IMR-90 (cell line): Measurements from ENCODE around the gene FRMD4B. TPM values are rescaled to one million over a fixed set of nuclear protein-coding genes. Genes with fewer than 3 reads are reported as not detected.

ENCODE experiments used
- ATAC-seq: fragments of 200-7000 bp; cut with Tn5 transposase; 2 replicates; pipeline ENCODE4 v1.9.1; 2020; ENCODE audit warnings: low read depth, mild to moderate bottlenecking, moderate library complexity
- BruUV-seq: library from RNA; stranded (reverse); fragments of 400-500 nt; replicated peaks from 2 replicates; lab custom pipeline; 2021; lab: Mats Ljungman, UMichigan
- CTCF ChIA-PET: fragments of 300-600 bp; formaldehyde crosslinking; extraction: SDS; loops from one replicate; lab custom pipeline; 2021; ENCODE audit warnings: antibody characterized with exemption; lab: Yijun Ruan, JAX
- POLR2A ChIA-PET: fragments of 300-600 bp; sonication (Branson Sonifier 250); formaldehyde crosslinking; loops from one replicate; lab custom pipeline; 2022; ENCODE audit warnings: antibody characterized with exemption; ENCODE audit not compliant: unreplicated experiment; lab: Charles Lee
- DNase-seq: peaks from one replicate; pipeline ENCODE4 v3.0.0; 2013
- H2AFZ ChIP-seq: replicated peaks from 2 replicates; pipeline ENCODE3; 2013; ENCODE audit warnings: low read length, mild to moderate bottlenecking; ENCODE audit not compliant: poor library complexity
- H2AK5ac ChIP-seq: 2 replicates; pipeline ENCODE4 v1.6.1; 2013; ENCODE audit warnings: low read depth, low read length, inconsistent platforms
- H2AK9ac ChIP-seq: replicated peaks from 2 replicates; pipeline ENCODE3; 2013; ENCODE audit warnings: mild to moderate bottlenecking, low read depth, low read length, moderate library complexity; ENCODE audit not compliant: poor library complexity
- H2BK120ac ChIP-seq: 2 replicates; pipeline ENCODE4 v1.6.1; 2013; ENCODE audit warnings: low read depth, low read length, inconsistent platforms
- H2BK15ac ChIP-seq: 3 replicates; pipeline ENCODE4 v1.6.1; 2013; ENCODE audit warnings: low read depth, low read length, inconsistent platforms
- H2BK20ac ChIP-seq: 2 replicates; pipeline ENCODE4 v1.6.1; 2013; ENCODE audit warnings: low read depth, mild to moderate bottlenecking, inconsistent platforms, low read length, moderate library complexity
- H2BK5ac ChIP-seq: 2 replicates; pipeline ENCODE4 v1.6.1; 2013; ENCODE audit warnings: mild to moderate bottlenecking, low read depth, low read length, inconsistent platforms; ENCODE audit not compliant: poor library complexity, severe bottlenecking
- H3K14ac ChIP-seq: replicated peaks from 2 replicates; pipeline ENCODE4 v1.6.1; 2013; ENCODE audit warnings: low read depth, low read length, inconsistent platforms
- H3K18ac ChIP-seq: 2 replicates; pipeline ENCODE4 v1.6.1; 2013; ENCODE audit warnings: low read depth, low read length, control low read depth
- H3K23ac ChIP-seq: 2 replicates; pipeline ENCODE4 v1.6.1; 2013; ENCODE audit warnings: low read depth, low read length, inconsistent platforms
- H3K27ac ChIP-seq: 2 replicates; pipeline ENCODE4 v1.5.1; 2013; ENCODE audit warnings: mild to moderate bottlenecking, control low read depth, low read length; ENCODE audit not compliant: insufficient read depth
- H3K27me3 ChIP-seq: 2 replicates; pipeline ENCODE4 v1.6.1; 2013; ENCODE audit warnings: low read length; ENCODE audit not compliant: control insufficient read depth, insufficient read depth
- H3K36me3 ChIP-seq: 2 replicates; pipeline ENCODE4 v1.6.1; 2013; ENCODE audit warnings: low read length, mixed read lengths; ENCODE audit not compliant: control insufficient read depth, insufficient read depth
- H3K4ac ChIP-seq: 2 replicates; pipeline ENCODE4 v1.6.1; 2013; ENCODE audit warnings: low read depth, low read length, inconsistent platforms
- H3K4me1 ChIP-seq: 2 replicates; pipeline ENCODE4 v1.6.1; 2013; ENCODE audit warnings: low read length, mixed read lengths; ENCODE audit not compliant: control insufficient read depth, insufficient read depth
- H3K4me2 ChIP-seq: 2 replicates; pipeline ENCODE4 v1.6.1; 2013; ENCODE audit warnings: low read depth, mild to moderate bottlenecking, control low read depth, low read length, moderate library complexity
- H3K4me3 ChIP-seq: 2 replicates; pipeline ENCODE4 v1.5.1; 2013; ENCODE audit warnings: low read depth, mild to moderate bottlenecking, control low read depth, low read length, moderate library complexity; ENCODE audit not compliant: insufficient read depth
- H3K56ac ChIP-seq: 2 replicates; pipeline ENCODE4 v1.6.1; 2013; ENCODE audit warnings: low read length, inconsistent platforms; ENCODE audit not compliant: insufficient read depth; ENCODE audit errors: extremely low read depth
- H3K79me1 ChIP-seq, 2 experiments: 2 replicates each; pipeline ENCODE4 v1.6.1; 2013; ENCODE audit warnings: low read length in 2 of 2, inconsistent platforms in 1 of 2, low read depth in 1 of 2
- H3K9ac ChIP-seq: 2 replicates; pipeline ENCODE4 v1.6.1; 2013; ENCODE audit warnings: low read depth, low read length, control low read depth
- H3K9me1 ChIP-seq: 2 replicates; pipeline ENCODE4 v1.6.1; 2013; ENCODE audit warnings: low read length, inconsistent platforms; ENCODE audit not compliant: insufficient read depth
- H3K9me3 ChIP-seq: 2 replicates; pipeline ENCODE4 v1.6.1; 2013; ENCODE audit warnings: low read length; ENCODE audit not compliant: control insufficient read depth, insufficient read depth
- H4K20me1 ChIP-seq: 2 replicates; pipeline ENCODE4 v1.6.1; 2013; ENCODE audit warnings: low read length, inconsistent platforms; ENCODE audit not compliant: insufficient read depth
- H4K5ac ChIP-seq: 2 replicates; pipeline ENCODE4 v1.6.1; 2013; ENCODE audit warnings: mild to moderate bottlenecking, low read depth, low read length, control low read depth
- H4K8ac ChIP-seq, 2 experiments: 2 replicates each; pipeline ENCODE4 v1.6.1; 2013; ENCODE audit warnings: low read depth in 2 of 2, low read length in 2 of 2, control low read depth in 1 of 2, inconsistent platforms in 1 of 2
- H4K91ac ChIP-seq: 2 replicates; pipeline ENCODE4 v1.6.1; 2013; ENCODE audit warnings: low read depth, low read length, inconsistent platforms; ENCODE audit not compliant: insufficient read depth
- BHLHE40 ChIP-seq: fragments of 150-350 bp; IDR thresholded peaks from 2 replicates; pipeline ENCODE4 v1.6.1; 2016; ENCODE audit warnings: mild to moderate bottlenecking, low read depth, low read length
- CEBPB ChIP-seq: IDR thresholded peaks from 2 replicates; pipeline ENCODE4 v1.6.1; 2012; ENCODE audit warnings: low read depth, low read length, improper control_type of control experiment
- CHD1 ChIP-seq: IDR thresholded peaks from 2 replicates; pipeline ENCODE4 v1.6.1; 2012; ENCODE audit warnings: low read depth, low read length, improper control_type of control experiment
- FOS ChIP-seq: fragments of 150-350 bp; IDR thresholded peaks from 2 replicates; pipeline ENCODE4 v1.6.1; 2016; ENCODE audit warnings: low read depth, low read length
- MAFK ChIP-seq: IDR thresholded peaks from 2 replicates; pipeline ENCODE4 v1.6.1; 2012; ENCODE audit warnings: low read depth, low read length, improper control_type of control experiment
- MAZ ChIP-seq: IDR thresholded peaks from 2 replicates; pipeline ENCODE4 v1.6.1; 2012; ENCODE audit warnings: low read depth, mild to moderate bottlenecking, low read length, improper control_type of control experiment, moderate library complexity, borderline replicate concordance
- MXI1 ChIP-seq: IDR thresholded peaks from 2 replicates; pipeline ENCODE4 v1.6.1; 2012; ENCODE audit warnings: low read depth, mild to moderate bottlenecking, low read length, moderate library complexity, borderline replicate concordance
- NFE2L2 ChIP-seq: fragments of 150-350 bp; IDR thresholded peaks from 2 replicates; pipeline ENCODE4 v1.6.1; 2016; ENCODE audit warnings: low read depth, mild to moderate bottlenecking, low read length
- POLR2A ChIP-seq: IDR thresholded peaks from 2 replicates; pipeline ENCODE4 v1.6.1; 2012; ENCODE audit warnings: mild to moderate bottlenecking, low read depth, low read length
- RAD21 ChIP-seq: IDR thresholded peaks from 2 replicates; pipeline ENCODE4 v1.6.1; 2012; ENCODE audit warnings: low read length, improper control_type of control experiment
- RCOR1 ChIP-seq: IDR thresholded peaks from 2 replicates; pipeline ENCODE4 v1.6.1; 2012; ENCODE audit warnings: mild to moderate bottlenecking, low read length, improper control_type of control experiment; ENCODE audit not compliant: insufficient replicate concordance
- RFX5 ChIP-seq: IDR thresholded peaks from 2 replicates; pipeline ENCODE4 v1.8.0; 2012; ENCODE audit warnings: low read depth, mild to moderate bottlenecking, low read length, moderate library complexity
- SMC3 ChIP-seq: fragments of 150-350 bp; IDR thresholded peaks from 2 replicates; pipeline ENCODE4 v1.6.1; 2016; ENCODE audit warnings: low read depth, mild to moderate bottlenecking, antibody characterized with exemption, low read length, moderate library complexity
- WGBS, 2 experiments: methylation state at CpG; one replicate each; pipeline versions ENCODE4 v1.1.5 to v1.1.7; 2013; ENCODE audit warnings: missing lambda C conversion rate in 2 of 2; ENCODE audit not compliant: insufficient read length in 1 of 2; ENCODE audit errors: extremely low coverage in 2 of 2; 5-methylcytosine and 5-hydroxymethylcytosine counted together
- dilution Hi-C: fragments of 300-500 bp; cut with HindIII; formaldehyde crosslinking; loops from one replicate; pipeline ENCODE4 v1.14.3; 2018; ENCODE audit warnings: low sequenced_read_pairs; ENCODE audit not compliant: unreplicated experiment
- in situ Hi-C: fragments of 300-500 bp; cut with MboI; formaldehyde crosslinking; loops from 3 replicates; pipeline ENCODE4 v1.14.3; 2019; ENCODE audit warnings: low sequenced_read_pairs, inconsistent platforms, mixed read lengths
- intact Hi-C: fragments of 100-400 bp; cut with micrococcal nuclease; formaldehyde crosslinking; loops from 2 replicates; pipeline ENCODE4 v1.10.0; 2022
- polyA plus RNA-seq, 3 experiments: library from polyadenylated mRNA; depleted of rRNA; stranded (reverse); fragments of >200 nt; gene quantifications; 2 replicates each; pipeline ENCODE4 v1.2.3, GENCODE V29; 2012; ENCODE audit warnings: low replicate concordance in 1 of 3
- total RNA-seq: library from RNA; depleted of rRNA; stranded (reverse); fragments of >200 nt; gene quantifications from 2 replicates; pipeline ENCODE4 v1.2.3, GENCODE V29; 2012
- TF ChIP-seq, protein P1 (sequence below): fragments of 150-350 bp; IDR thresholded peaks from 2 replicates; pipeline ENCODE4 v1.6.1; 2016; ENCODE audit warnings: low read depth, mild to moderate bottlenecking, low read length, moderate library complexity, borderline replicate concordance
- TF ChIP-seq, protein P2 (sequence below): fragments of 150-350 bp; IDR thresholded peaks from 2 replicates; pipeline ENCODE4 v1.6.1; 2017; ENCODE audit warnings: mild to moderate bottlenecking, antibody characterized with exemption, low read length, low read depth
- TF ChIP-seq, protein P3 (sequence below): conservative IDR thresholded peaks from 2 replicates; pipeline ENCODE4 v1.5.1; 2012; ENCODE audit warnings: mild to moderate bottlenecking, low read depth, low read length, improper control_type of control experiment

The FRMD4B gene
- total and polyA plus RNA-seq, 2 of the 4 experiments (the other 2 are of a cell fraction), result 0.14 to 0.36 TPM

DNA sequence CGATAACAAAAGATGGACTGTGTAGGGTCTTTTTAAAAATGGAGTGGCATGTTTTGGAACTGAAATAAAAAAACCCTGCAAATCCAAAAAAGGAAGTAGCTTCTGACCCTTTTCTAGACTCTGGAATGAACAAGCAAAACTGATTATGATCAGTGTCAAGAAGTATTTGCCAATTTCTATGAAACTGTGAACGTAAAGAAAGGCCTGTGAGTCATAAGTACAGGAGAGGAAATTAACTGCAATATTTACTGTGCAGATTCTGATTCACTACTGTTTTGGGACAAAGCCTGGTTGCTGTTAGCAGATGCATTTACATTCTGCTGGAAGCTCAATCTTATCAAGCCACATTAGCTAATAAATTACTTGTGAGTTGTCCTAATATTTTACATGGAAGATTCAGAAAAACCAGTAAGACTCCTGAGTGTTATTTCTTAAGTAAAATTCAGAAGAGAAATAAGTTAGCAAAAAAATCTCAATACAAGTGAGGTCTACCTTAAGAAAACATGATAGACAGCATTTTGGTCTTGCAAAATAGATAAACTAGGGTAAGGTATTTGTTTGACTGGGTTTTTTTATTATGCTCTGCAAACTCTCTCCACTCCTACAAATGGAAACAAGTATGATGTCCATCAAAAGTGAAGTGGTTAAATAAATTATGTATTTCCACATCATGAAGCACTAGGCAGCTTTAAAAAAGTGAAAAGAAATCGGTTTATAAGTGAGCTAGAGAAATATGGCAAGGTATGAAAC lies 173.3 kb downstream of the FRMD4B start:
- CTCF ChIA-PET, result interaction anchor here (0.6 to 0.7 kb wide), 2 partner anchors 18 to 21 kb away, joined by 3 read pairs; no protein-coding TSS in a partner anchor

More for the DNA sequence above, 173.3 kb downstream of the FRMD4B start:
- Histone ChIP-seq H3K36me3 (no peaks in the 10 kb centered on the region), H3K27ac (no peak overlapping the region), H3K4me1 (no peaks in the 10 kb centered on the region), H2BK15ac (no peak overlapping the region), H3K27me3 (peaks cover 8% of the 10 kb centered on the region), H3K23ac (no peak overlapping the region), H2BK5ac (no peak overlapping the region), H4K20me1 (no peaks in the 10 kb centered on the region), H4K8ac (no peak overlapping the region), H3K9me1 (no peaks in the 10 kb centered on the region), H4K5ac (no peak overlapping the region), H3K18ac (no peak overlapping the region), H2AK9ac (no peak overlapping the region), H3K4me3 (no peak overlapping the region), H2AK5ac (no peak overlapping the region), H3K9me3 (no peaks in the 10 kb centered on the region), H3K79me1 (no peaks in the 10 kb centered on the region), H2AFZ (no peak overlapping the region), H3K9ac (no peak overlapping the region), H3K4me2 (no peak overlapping the region), H2BK120ac (no peak overlapping the region), H3K14ac (no peak overlapping the region), H3K56ac (no peak overlapping the region), H4K91ac (no peak overlapping the region), H3K4ac (no peak overlapping the region), H2BK20ac (no peak overlapping the region)
- POLR2A ChIA-PET, result no interaction called here
- ATAC-seq (no peak), DNase-seq (peak; percentile 62)
- BruUV-seq, result no TSS peak
- intact Hi-C loops, result no loop called here
- in situ Hi-C loops, result no loop called here
- no CpG with 5 or more reads among the region's 3 CpGs for WGBS, 2 experiments
- dilution Hi-C loops, result no loop called here
- TF ChIP-seq MAFK, result no peak
- TF ChIP-seq, protein P1, sequence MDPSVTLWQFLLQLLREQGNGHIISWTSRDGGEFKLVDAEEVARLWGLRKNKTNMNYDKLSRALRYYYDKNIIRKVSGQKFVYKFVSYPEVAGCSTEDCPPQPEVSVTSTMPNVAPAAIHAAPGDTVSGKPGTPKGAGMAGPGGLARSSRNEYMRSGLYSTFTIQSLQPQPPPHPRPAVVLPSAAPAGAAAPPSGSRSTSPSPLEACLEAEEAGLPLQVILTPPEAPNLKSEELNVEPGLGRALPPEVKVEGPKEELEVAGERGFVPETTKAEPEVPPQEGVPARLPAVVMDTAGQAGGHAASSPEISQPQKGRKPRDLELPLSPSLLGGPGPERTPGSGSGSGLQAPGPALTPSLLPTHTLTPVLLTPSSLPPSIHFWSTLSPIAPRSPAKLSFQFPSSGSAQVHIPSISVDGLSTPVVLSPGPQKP, result no peak
- TF ChIP-seq FOS, result no peak
- TF ChIP-seq MXI1, result no peak
- TF ChIP-seq, protein P2, sequence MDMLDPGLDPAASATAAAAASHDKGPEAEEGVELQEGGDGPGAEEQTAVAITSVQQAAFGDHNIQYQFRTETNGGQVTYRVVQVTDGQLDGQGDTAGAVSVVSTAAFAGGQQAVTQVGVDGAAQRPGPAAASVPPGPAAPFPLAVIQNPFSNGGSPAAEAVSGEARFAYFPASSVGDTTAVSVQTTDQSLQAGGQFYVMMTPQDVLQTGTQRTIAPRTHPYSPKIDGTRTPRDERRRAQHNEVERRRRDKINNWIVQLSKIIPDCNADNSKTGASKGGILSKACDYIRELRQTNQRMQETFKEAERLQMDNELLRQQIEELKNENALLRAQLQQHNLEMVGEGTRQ, result no peak
- no peak for TF ChIP-seq RCOR1
- TF ChIP-seq POLR2A, result no peak
- no peak for TF ChIP-seq BHLHE40
- no peak for TF ChIP-seq RAD21
- no peak for TF ChIP-seq CHD1
- TF ChIP-seq SMC3, result no peak
- TF ChIP-seq NFE2L2, result no peak
- TF ChIP-seq, protein P3, sequence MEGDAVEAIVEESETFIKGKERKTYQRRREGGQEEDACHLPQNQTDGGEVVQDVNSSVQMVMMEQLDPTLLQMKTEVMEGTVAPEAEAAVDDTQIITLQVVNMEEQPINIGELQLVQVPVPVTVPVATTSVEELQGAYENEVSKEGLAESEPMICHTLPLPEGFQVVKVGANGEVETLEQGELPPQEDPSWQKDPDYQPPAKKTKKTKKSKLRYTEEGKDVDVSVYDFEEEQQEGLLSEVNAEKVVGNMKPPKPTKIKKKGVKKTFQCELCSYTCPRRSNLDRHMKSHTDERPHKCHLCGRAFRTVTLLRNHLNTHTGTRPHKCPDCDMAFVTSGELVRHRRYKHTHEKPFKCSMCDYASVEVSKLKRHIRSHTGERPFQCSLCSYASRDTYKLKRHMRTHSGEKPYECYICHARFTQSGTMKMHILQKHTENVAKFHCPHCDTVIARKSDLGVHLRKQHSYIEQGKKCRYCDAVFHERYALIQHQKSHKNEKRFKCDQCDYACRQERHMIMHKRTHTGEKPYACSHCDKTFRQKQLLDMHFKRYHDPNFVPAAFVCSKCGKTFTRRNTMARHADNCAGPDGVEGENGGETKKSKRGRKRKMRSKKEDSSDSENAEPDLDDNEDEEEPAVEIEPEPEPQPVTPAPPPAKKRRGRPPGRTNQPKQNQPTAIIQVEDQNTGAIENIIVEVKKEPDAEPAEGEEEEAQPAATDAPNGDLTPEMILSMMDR, result no peak
- TF ChIP-seq RFX5, result no peak
- TF ChIP-seq MAZ, result no peak
- no peak for TF ChIP-seq CEBPB
